Peyer's patch (tissue), 4 donors: ENCODE results near the gene IMMP2L.

ENCODE experiments used
- POLR2A ChIP-seq, 2 donors: fragments of 450-650 bp; IDR thresholded peaks; one replicate each; pipeline ENCODE4 v1.5.1; 2017; ENCODE audit warnings: antibody characterized with exemption in 2 of 2, mild to moderate bottlenecking in 2 of 2, moderate library complexity in 2 of 2
- TF ChIP-seq, protein P1 (sequence below), 6 experiments: fragments of 450-650 bp in 4 of 6; fragments of 200-600 bp in 2 of 6; sonication (generic) in 1 of 6; IDR thresholded peaks; one replicate each; pipeline ENCODE4 v1.5.1; 2017 to 2019; ENCODE audit warnings: antibody characterized with exemption in 6 of 6, mild to moderate bottlenecking in 3 of 6, moderate library complexity in 1 of 6

DNA sequence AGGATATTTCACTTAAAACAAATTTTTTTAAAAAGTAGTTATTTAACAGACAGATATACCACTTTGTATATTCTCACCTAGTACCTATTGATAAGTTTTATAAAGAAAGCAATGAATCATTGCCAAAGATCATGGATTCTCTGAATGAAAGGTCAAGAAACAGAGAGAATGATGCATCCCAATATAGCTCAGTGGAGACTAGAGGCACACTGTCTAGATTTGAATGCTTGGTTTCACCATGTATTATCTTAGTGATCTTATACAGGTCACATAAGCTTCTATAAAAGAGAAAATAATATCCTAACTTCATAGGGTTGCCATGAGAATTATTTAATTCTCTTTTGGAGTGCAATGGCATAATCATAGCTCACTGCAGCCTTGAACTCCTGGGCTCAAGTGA, 558.4 kb downstream of the IMMP2L start:
- TF ChIP-seq, protein P1, sequence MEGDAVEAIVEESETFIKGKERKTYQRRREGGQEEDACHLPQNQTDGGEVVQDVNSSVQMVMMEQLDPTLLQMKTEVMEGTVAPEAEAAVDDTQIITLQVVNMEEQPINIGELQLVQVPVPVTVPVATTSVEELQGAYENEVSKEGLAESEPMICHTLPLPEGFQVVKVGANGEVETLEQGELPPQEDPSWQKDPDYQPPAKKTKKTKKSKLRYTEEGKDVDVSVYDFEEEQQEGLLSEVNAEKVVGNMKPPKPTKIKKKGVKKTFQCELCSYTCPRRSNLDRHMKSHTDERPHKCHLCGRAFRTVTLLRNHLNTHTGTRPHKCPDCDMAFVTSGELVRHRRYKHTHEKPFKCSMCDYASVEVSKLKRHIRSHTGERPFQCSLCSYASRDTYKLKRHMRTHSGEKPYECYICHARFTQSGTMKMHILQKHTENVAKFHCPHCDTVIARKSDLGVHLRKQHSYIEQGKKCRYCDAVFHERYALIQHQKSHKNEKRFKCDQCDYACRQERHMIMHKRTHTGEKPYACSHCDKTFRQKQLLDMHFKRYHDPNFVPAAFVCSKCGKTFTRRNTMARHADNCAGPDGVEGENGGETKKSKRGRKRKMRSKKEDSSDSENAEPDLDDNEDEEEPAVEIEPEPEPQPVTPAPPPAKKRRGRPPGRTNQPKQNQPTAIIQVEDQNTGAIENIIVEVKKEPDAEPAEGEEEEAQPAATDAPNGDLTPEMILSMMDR (IDR thresholded peaks at IDR 0.05), result no peak
- no peak for TF ChIP-seq POLR2A (IDR thresholded peaks at IDR 0.05)
